NK-92 treated with Interleukin-12 subunit alpha and Interleukin-12 subunit beta, amount 100 ng/mL, for 24 hours (cell line): ENCODE results near the gene PRAF2.

Experiments used
- DNase-seq: peaks from one replicate; lab custom pipeline; 2025; lab: John Stamatoyannopoulos, UW

The PRAF2 gene

GRCh38 chrX:49073601-49074575 is at the start of gene PRAF2:
TSS of gene PRAF2 (minus strand) at chrX:49074002. CDS start at chrX:49073987, 15 bp downstream.
- DNase-seq: peak; percentile 87

GRCh38 chrX:49122499-49122898 is 48.7 kb upstream of the PRAF2 start:
- no peak for DNase-seq

GRCh38 chrX:49120091-49120490 is 46.3 kb upstream of the PRAF2 start:
- DNase-seq: no peak

- no peak for DNase-seq
Observed at GRCh38 chrX:49117581-49117980, 43.8 kb upstream of the PRAF2 start.

- no peak for DNase-seq
Observed at GRCh38 chrX:49116716-49117115, 42.9 kb upstream of the PRAF2 start.

- DNase-seq: no peak
Observed at GRCh38 chrX:49116076-49116475, 42.3 kb upstream of the PRAF2 start.

GRCh38 chrX:49111791-49112190 is 38.0 kb upstream of the PRAF2 start:
- no peak for DNase-seq

- DNase-seq: no peak
Observed at GRCh38 chrX:49110417-49110816, 36.6 kb upstream of the PRAF2 start.

GRCh38 chrX:49108641-49109040 is 34.8 kb upstream of the PRAF2 start:
- no peak for DNase-seq

GRCh38 chrX:49106930-49107329 is 33.1 kb upstream of the PRAF2 start:
- no peak for DNase-seq

- no peak for DNase-seq
Observed at GRCh38 chrX:49106296-49106695, 32.5 kb upstream of the PRAF2 start.

- no peak for DNase-seq
Observed at GRCh38 chrX:49103637-49104036, 29.8 kb upstream of the PRAF2 start.

- DNase-seq: no peak
Observed at GRCh38 chrX:49102190-49102589, 28.4 kb upstream of the PRAF2 start.

- peak; percentile 31 for DNase-seq
Observed at GRCh38 chrX:49101629-49101984, 27.8 kb upstream of the PRAF2 start.

- peak; percentile 87 for DNase-seq
Observed at GRCh38 chrX:49100704-49101628, 27.2 kb upstream of the PRAF2 start.

- DNase-seq: no peak
Observed at GRCh38 chrX:49096419-49096818, 22.6 kb upstream of the PRAF2 start.

GRCh38 chrX:49089553-49089952 is 15.8 kb upstream of the PRAF2 start:
- no peak for DNase-seq

- no peak for DNase-seq
Observed at GRCh38 chrX:49082271-49082871, 8.6 kb upstream of the PRAF2 start.

- peak; percentile 64 for DNase-seq
Observed at GRCh38 chrX:49079489-49080428, 6.0 kb upstream of the PRAF2 start, which contains the start of gene WDR45. TSS of gene WDR45 (minus strand) at chrX:49079887. CDS start at chrX:49078095, 1,792 bp downstream.

GRCh38 chrX:49077941-49078340 is 4.1 kb upstream of the PRAF2 start:
- DNase-seq: no peak

GRCh38 chrX:49075347-49075746 is 1.5 kb upstream of the PRAF2 start:
- DNase-seq: no peak
